ENCODE results near the gene SNRK. TPM values are rescaled to one million over a fixed set of nuclear protein-coding genes. Genes with fewer than 3 reads are reported as not detected.

Gene SNRK
- total RNA-seq, 4 donors from 2014 or later, result 41.9 to 96.0 (median 61.1) TPM

DNA sequence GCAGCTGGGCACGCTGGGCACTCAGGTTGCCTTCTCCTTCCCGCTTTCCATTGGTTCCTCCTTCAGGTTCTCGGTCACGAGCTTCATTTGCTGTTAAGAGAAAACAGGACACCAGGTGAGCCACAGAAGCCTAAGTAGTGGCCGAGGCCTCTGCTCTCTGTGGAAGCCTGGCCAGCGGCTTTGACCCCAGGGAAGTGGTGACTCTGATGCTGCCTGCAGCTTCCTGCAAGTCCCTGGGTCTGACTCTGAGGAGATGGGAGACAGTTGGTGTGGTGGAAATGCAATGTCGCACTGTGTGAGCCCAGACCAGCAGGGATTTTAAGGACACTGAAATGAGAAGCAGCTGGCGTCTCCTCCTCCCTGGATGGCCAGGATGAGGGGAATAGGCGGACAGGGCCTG, 80.5 kb downstream of the SNRK start:
- TF ChIP-seq, protein P1, sequence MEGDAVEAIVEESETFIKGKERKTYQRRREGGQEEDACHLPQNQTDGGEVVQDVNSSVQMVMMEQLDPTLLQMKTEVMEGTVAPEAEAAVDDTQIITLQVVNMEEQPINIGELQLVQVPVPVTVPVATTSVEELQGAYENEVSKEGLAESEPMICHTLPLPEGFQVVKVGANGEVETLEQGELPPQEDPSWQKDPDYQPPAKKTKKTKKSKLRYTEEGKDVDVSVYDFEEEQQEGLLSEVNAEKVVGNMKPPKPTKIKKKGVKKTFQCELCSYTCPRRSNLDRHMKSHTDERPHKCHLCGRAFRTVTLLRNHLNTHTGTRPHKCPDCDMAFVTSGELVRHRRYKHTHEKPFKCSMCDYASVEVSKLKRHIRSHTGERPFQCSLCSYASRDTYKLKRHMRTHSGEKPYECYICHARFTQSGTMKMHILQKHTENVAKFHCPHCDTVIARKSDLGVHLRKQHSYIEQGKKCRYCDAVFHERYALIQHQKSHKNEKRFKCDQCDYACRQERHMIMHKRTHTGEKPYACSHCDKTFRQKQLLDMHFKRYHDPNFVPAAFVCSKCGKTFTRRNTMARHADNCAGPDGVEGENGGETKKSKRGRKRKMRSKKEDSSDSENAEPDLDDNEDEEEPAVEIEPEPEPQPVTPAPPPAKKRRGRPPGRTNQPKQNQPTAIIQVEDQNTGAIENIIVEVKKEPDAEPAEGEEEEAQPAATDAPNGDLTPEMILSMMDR (IDR thresholded peaks at IDR 0.05), result no peak
- ATAC-seq (ENCODE audit: low FRiP score) (no peak), DNase-seq (ENCODE audit: low spot score) (no peak)

- TF ChIP-seq, protein P1 (IDR thresholded peaks at IDR 0.05), result no peak
- no peak for ATAC-seq (ENCODE audit: low FRiP score)
- DNase-seq (ENCODE audit: low spot score), result no peak
Measured at GRCh38 chr3:43369404-43370292, 83.3 kb downstream of the SNRK start.

DNA sequence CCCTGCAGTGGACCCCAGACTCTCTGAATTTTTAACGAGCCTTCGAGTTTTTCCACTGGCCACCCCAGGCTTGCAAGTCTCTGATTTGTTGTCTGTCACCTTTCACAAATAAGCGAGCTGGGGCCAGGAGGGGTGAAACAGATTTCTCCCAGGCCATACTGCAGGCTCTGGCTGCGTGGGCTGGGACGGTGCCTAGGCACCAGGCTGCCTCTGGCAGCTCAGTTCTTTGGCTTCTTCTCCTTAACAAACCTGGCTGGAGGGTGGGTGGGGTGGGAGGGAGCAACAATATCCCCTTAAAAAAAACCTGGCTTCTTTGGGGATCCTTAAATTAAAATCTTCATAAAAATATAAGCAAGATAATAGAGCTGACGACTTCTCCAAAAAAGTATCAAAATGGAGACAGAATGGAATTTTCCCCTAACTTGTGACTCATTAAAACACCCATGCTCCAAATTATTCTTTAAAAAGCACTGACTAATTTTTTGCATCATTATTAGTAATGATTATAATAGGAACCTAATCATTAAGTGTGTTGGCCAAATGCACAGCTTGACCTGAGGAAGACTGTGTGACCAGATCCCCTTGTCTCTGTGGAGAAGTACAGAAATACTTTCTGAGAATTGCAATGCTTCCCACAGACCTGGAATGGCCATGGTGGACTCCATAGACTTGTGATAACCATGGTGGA, 84.1 kb downstream of the SNRK start:
- DNase-seq (ENCODE audit: low spot score), result no peak
- TF ChIP-seq, protein P1 (IDR thresholded peaks at IDR 0.05), result no peak
- no peak for ATAC-seq (ENCODE audit: low FRiP score)

- ATAC-seq (ENCODE audit: low FRiP score) (no peak), DNase-seq (ENCODE audit: low spot score) (no peak)
- TF ChIP-seq, protein P1 (IDR thresholded peaks at IDR 0.05), result no peak
Measured at GRCh38 chr3:43371494-43371893, 85.2 kb downstream of the SNRK start.

DNA sequence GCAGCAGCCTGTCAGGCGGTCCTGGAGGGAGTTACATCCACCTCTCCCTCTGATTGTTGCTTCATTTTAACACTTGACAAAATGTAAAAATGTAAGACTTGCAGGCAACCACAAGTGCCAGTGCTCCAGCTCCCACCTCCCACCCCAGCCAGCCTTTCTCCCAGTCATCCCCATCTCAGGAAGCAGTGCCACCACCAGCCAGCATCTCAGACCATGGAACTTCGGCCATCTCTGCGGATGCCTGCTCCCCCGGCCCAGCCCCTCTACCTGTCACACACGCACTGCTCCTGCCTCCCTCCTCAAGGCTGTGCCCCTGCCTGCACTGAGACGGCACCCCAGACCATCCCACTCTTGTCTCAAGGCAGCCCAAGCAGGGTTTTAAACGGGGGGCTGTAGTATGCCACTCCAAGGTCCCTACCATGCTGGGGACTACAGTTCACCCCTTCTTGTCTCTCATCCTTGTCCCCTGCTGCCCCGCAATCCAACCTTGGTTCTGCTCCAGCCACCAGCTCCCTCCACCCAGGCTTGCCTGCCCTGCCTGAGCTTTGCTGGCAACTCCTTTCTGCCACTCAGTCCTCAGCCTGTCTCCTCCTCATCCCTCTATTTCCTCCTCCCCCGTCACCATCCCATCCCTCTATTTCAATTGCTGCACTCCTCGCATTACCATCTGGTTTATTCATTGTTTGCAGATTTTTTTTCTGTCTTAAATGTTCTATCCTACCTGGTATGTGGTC, 85.8 kb downstream of the SNRK start:
- ATAC-seq (ENCODE audit: low FRiP score) (no peak), DNase-seq (ENCODE audit: low spot score) (no peak)
- TF ChIP-seq, protein P1 (IDR thresholded peaks at IDR 0.05), result no peak

GRCh38 chr3:43372809-43373559, 86.6 kb downstream of the SNRK start:
- ATAC-seq (ENCODE audit: low FRiP score) (no peak), DNase-seq (ENCODE audit: low spot score) (no peak)
- TF ChIP-seq, protein P1 (IDR thresholded peaks at IDR 0.05), result no peak

Data from omental fat pad (tissue), 4 donors.